IMR-90 (cell line): ENCODE results near the gene PSMD12. TPM values are rescaled to one million over a fixed set of nuclear protein-coding genes. Genes with fewer than 3 reads are reported as not detected.

Experiments used
- ATAC-seq: fragments of 200-7000 bp; cut with Tn5 transposase; 2 replicates; pipeline ENCODE4 v1.9.1; 2020; ENCODE audit warnings: low read depth, mild to moderate bottlenecking, moderate library complexity
- BruUV-seq: library from RNA; stranded (reverse); fragments of 400-500 nt; replicated peaks from 2 replicates; lab custom pipeline; 2021; lab: Mats Ljungman, UMichigan
- CTCF ChIA-PET: fragments of 300-600 bp; formaldehyde crosslinking; extraction: SDS; loops from one replicate; lab custom pipeline; 2021; ENCODE audit warnings: antibody characterized with exemption; lab: Yijun Ruan, JAX
- POLR2A ChIA-PET: fragments of 300-600 bp; sonication (Branson Sonifier 250); formaldehyde crosslinking; loops from one replicate; lab custom pipeline; 2022; ENCODE audit warnings: antibody characterized with exemption; ENCODE audit not compliant: unreplicated experiment; lab: Charles Lee
- DNase-seq: peaks from one replicate; pipeline ENCODE4 v3.0.0; 2013
- H2AFZ ChIP-seq: replicated peaks from 2 replicates; pipeline ENCODE3; 2013; ENCODE audit warnings: low read length, mild to moderate bottlenecking; ENCODE audit not compliant: poor library complexity
- H2AK5ac ChIP-seq: 2 replicates; pipeline ENCODE4 v1.6.1; 2013; ENCODE audit warnings: low read depth, low read length, inconsistent platforms
- H2AK9ac ChIP-seq: replicated peaks from 2 replicates; pipeline ENCODE3; 2013; ENCODE audit warnings: mild to moderate bottlenecking, low read depth, low read length, moderate library complexity; ENCODE audit not compliant: poor library complexity
- H2BK120ac ChIP-seq: 2 replicates; pipeline ENCODE4 v1.6.1; 2013; ENCODE audit warnings: low read depth, low read length, inconsistent platforms
- H2BK15ac ChIP-seq: 3 replicates; pipeline ENCODE4 v1.6.1; 2013; ENCODE audit warnings: low read depth, low read length, inconsistent platforms
- H2BK20ac ChIP-seq: 2 replicates; pipeline ENCODE4 v1.6.1; 2013; ENCODE audit warnings: low read depth, mild to moderate bottlenecking, inconsistent platforms, low read length, moderate library complexity
- H2BK5ac ChIP-seq: 2 replicates; pipeline ENCODE4 v1.6.1; 2013; ENCODE audit warnings: mild to moderate bottlenecking, low read depth, low read length, inconsistent platforms; ENCODE audit not compliant: poor library complexity, severe bottlenecking
- H3K14ac ChIP-seq: replicated peaks from 2 replicates; pipeline ENCODE4 v1.6.1; 2013; ENCODE audit warnings: low read depth, low read length, inconsistent platforms
- H3K18ac ChIP-seq: 2 replicates; pipeline ENCODE4 v1.6.1; 2013; ENCODE audit warnings: low read depth, low read length, control low read depth
- H3K23ac ChIP-seq: 2 replicates; pipeline ENCODE4 v1.6.1; 2013; ENCODE audit warnings: low read depth, low read length, inconsistent platforms
- H3K27ac ChIP-seq: 2 replicates; pipeline ENCODE4 v1.5.1; 2013; ENCODE audit warnings: mild to moderate bottlenecking, control low read depth, low read length; ENCODE audit not compliant: insufficient read depth
- H3K27me3 ChIP-seq: 2 replicates; pipeline ENCODE4 v1.6.1; 2013; ENCODE audit warnings: low read length; ENCODE audit not compliant: control insufficient read depth, insufficient read depth
- H3K36me3 ChIP-seq: 2 replicates; pipeline ENCODE4 v1.6.1; 2013; ENCODE audit warnings: low read length, mixed read lengths; ENCODE audit not compliant: control insufficient read depth, insufficient read depth
- H3K4ac ChIP-seq: 2 replicates; pipeline ENCODE4 v1.6.1; 2013; ENCODE audit warnings: low read depth, low read length, inconsistent platforms
- H3K4me1 ChIP-seq: 2 replicates; pipeline ENCODE4 v1.6.1; 2013; ENCODE audit warnings: low read length, mixed read lengths; ENCODE audit not compliant: control insufficient read depth, insufficient read depth
- H3K4me2 ChIP-seq: 2 replicates; pipeline ENCODE4 v1.6.1; 2013; ENCODE audit warnings: low read depth, mild to moderate bottlenecking, control low read depth, low read length, moderate library complexity
- H3K4me3 ChIP-seq: 2 replicates; pipeline ENCODE4 v1.5.1; 2013; ENCODE audit warnings: low read depth, mild to moderate bottlenecking, control low read depth, low read length, moderate library complexity; ENCODE audit not compliant: insufficient read depth
- H3K56ac ChIP-seq: 2 replicates; pipeline ENCODE4 v1.6.1; 2013; ENCODE audit warnings: low read length, inconsistent platforms; ENCODE audit not compliant: insufficient read depth; ENCODE audit errors: extremely low read depth
- H3K79me1 ChIP-seq, 2 experiments: 2 replicates each; pipeline ENCODE4 v1.6.1; 2013; ENCODE audit warnings: low read length in 2 of 2, inconsistent platforms in 1 of 2, low read depth in 1 of 2
- H3K9ac ChIP-seq: 2 replicates; pipeline ENCODE4 v1.6.1; 2013; ENCODE audit warnings: low read depth, low read length, control low read depth
- H3K9me1 ChIP-seq: 2 replicates; pipeline ENCODE4 v1.6.1; 2013; ENCODE audit warnings: low read length, inconsistent platforms; ENCODE audit not compliant: insufficient read depth
- H3K9me3 ChIP-seq: 2 replicates; pipeline ENCODE4 v1.6.1; 2013; ENCODE audit warnings: low read length; ENCODE audit not compliant: control insufficient read depth, insufficient read depth
- H4K20me1 ChIP-seq: 2 replicates; pipeline ENCODE4 v1.6.1; 2013; ENCODE audit warnings: low read length, inconsistent platforms; ENCODE audit not compliant: insufficient read depth
- H4K5ac ChIP-seq: 2 replicates; pipeline ENCODE4 v1.6.1; 2013; ENCODE audit warnings: mild to moderate bottlenecking, low read depth, low read length, control low read depth
- H4K8ac ChIP-seq, 2 experiments: 2 replicates each; pipeline ENCODE4 v1.6.1; 2013; ENCODE audit warnings: low read depth in 2 of 2, low read length in 2 of 2, control low read depth in 1 of 2, inconsistent platforms in 1 of 2
- H4K91ac ChIP-seq: 2 replicates; pipeline ENCODE4 v1.6.1; 2013; ENCODE audit warnings: low read depth, low read length, inconsistent platforms; ENCODE audit not compliant: insufficient read depth
- BHLHE40 ChIP-seq: fragments of 150-350 bp; IDR thresholded peaks from 2 replicates; pipeline ENCODE4 v1.6.1; 2016; ENCODE audit warnings: mild to moderate bottlenecking, low read depth, low read length
- CEBPB ChIP-seq: IDR thresholded peaks from 2 replicates; pipeline ENCODE4 v1.6.1; 2012; ENCODE audit warnings: low read depth, low read length, improper control_type of control experiment
- CHD1 ChIP-seq: IDR thresholded peaks from 2 replicates; pipeline ENCODE4 v1.6.1; 2012; ENCODE audit warnings: low read depth, low read length, improper control_type of control experiment
- ELK1 ChIP-seq: fragments of 150-350 bp; IDR thresholded peaks from 2 replicates; pipeline ENCODE4 v1.6.1; 2016; ENCODE audit warnings: low read depth, mild to moderate bottlenecking, low read length, moderate library complexity, borderline replicate concordance
- FOS ChIP-seq: fragments of 150-350 bp; IDR thresholded peaks from 2 replicates; pipeline ENCODE4 v1.6.1; 2016; ENCODE audit warnings: low read depth, low read length
- MAFK ChIP-seq: IDR thresholded peaks from 2 replicates; pipeline ENCODE4 v1.6.1; 2012; ENCODE audit warnings: low read depth, low read length, improper control_type of control experiment
- MAZ ChIP-seq: IDR thresholded peaks from 2 replicates; pipeline ENCODE4 v1.6.1; 2012; ENCODE audit warnings: low read depth, mild to moderate bottlenecking, low read length, improper control_type of control experiment, moderate library complexity, borderline replicate concordance
- MXI1 ChIP-seq: IDR thresholded peaks from 2 replicates; pipeline ENCODE4 v1.6.1; 2012; ENCODE audit warnings: low read depth, mild to moderate bottlenecking, low read length, moderate library complexity, borderline replicate concordance
- NFE2L2 ChIP-seq: fragments of 150-350 bp; IDR thresholded peaks from 2 replicates; pipeline ENCODE4 v1.6.1; 2016; ENCODE audit warnings: low read depth, mild to moderate bottlenecking, low read length
- POLR2A ChIP-seq: IDR thresholded peaks from 2 replicates; pipeline ENCODE4 v1.6.1; 2012; ENCODE audit warnings: mild to moderate bottlenecking, low read depth, low read length
- RAD21 ChIP-seq: IDR thresholded peaks from 2 replicates; pipeline ENCODE4 v1.6.1; 2012; ENCODE audit warnings: low read length, improper control_type of control experiment
- USF2 ChIP-seq: fragments of 150-350 bp; IDR thresholded peaks from 2 replicates; pipeline ENCODE4 v1.6.1; 2017; ENCODE audit warnings: mild to moderate bottlenecking, antibody characterized with exemption, low read length, low read depth
- WGBS, 2 experiments: methylation state at CpG; one replicate each; pipeline versions ENCODE4 v1.1.5 to v1.1.7; 2013; ENCODE audit warnings: missing lambda C conversion rate in 2 of 2; ENCODE audit not compliant: insufficient read length in 1 of 2; ENCODE audit errors: extremely low coverage in 2 of 2; 5-methylcytosine and 5-hydroxymethylcytosine counted together
- dilution Hi-C: fragments of 300-500 bp; cut with HindIII; formaldehyde crosslinking; loops from one replicate; pipeline ENCODE4 v1.14.3; 2018; ENCODE audit warnings: low sequenced_read_pairs; ENCODE audit not compliant: unreplicated experiment
- in situ Hi-C: fragments of 300-500 bp; cut with MboI; formaldehyde crosslinking; loops from 3 replicates; pipeline ENCODE4 v1.14.3; 2019; ENCODE audit warnings: low sequenced_read_pairs, inconsistent platforms, mixed read lengths
- intact Hi-C: fragments of 100-400 bp; cut with micrococcal nuclease; formaldehyde crosslinking; loops from 2 replicates; pipeline ENCODE4 v1.10.0; 2022
- polyA plus RNA-seq, 3 experiments: library from polyadenylated mRNA; depleted of rRNA; stranded (reverse); fragments of >200 nt; gene quantifications; 2 replicates each; pipeline ENCODE4 v1.2.3, GENCODE V29; 2012; ENCODE audit warnings: low replicate concordance in 1 of 3
- total RNA-seq: library from RNA; depleted of rRNA; stranded (reverse); fragments of >200 nt; gene quantifications from 2 replicates; pipeline ENCODE4 v1.2.3, GENCODE V29; 2012

PSMD12 gene
- total and polyA plus RNA-seq, 2 of the 4 experiments (the other 2 are of a cell fraction), result 17.9 to 39.7 TPM

GRCh38 chr17:67412032-67412431 is 45.7 kb upstream of the PSMD12 start:
- no peak for DNase-seq
- no peak overlapping the region for H2BK15ac ChIP-seq
- no CpG with 5 or more reads among the region's 4 CpGs for WGBS, 2 experiments

More at GRCh38 chr17:67412032-67412431, 45.7 kb upstream of the PSMD12 start:
- H2AK5ac ChIP-seq, result no peak overlapping the region
- H2AFZ ChIP-seq, result no peak overlapping the region
- no peak overlapping the region for H3K56ac ChIP-seq
- H3K4me3 ChIP-seq, result no peak overlapping the region
- H3K4me1 ChIP-seq, result peaks cover 2% of the 10 kb centered on the region; the same call in 1 of the 2 replicates
- dilution Hi-C loops (no loop called here), in situ Hi-C loops (no loop called here), intact Hi-C loops (no loop called here)
- H3K23ac ChIP-seq, result no peak overlapping the region
- H2BK20ac ChIP-seq, result no peak overlapping the region
- H3K27ac ChIP-seq, result no peak overlapping the region
- no peak overlapping the region for H4K91ac ChIP-seq
- TF ChIP-seq MXI1, result no peak
- TF ChIP-seq NFE2L2, result no peak
- no peak for TF ChIP-seq CEBPB
- no peak for TF ChIP-seq ELK1
- no peak for TF ChIP-seq MAZ
- TF ChIP-seq BHLHE40, result no peak
- no peak for TF ChIP-seq POLR2A
- no peak for TF ChIP-seq USF2
- no peak for TF ChIP-seq RAD21
- no peak for TF ChIP-seq MAFK
- TF ChIP-seq FOS, result no peak
- no peak for TF ChIP-seq CHD1
- no peak overlapping the region for H3K9ac ChIP-seq
- POLR2A ChIA-PET, result no interaction called here
- no peak overlapping the region for H2BK120ac ChIP-seq
- no peak overlapping the region for H3K14ac ChIP-seq
- peaks cover 3% of the 10 kb centered on the region; the same call in 1 of the 2 replicates for H3K9me1 ChIP-seq
- H4K20me1 ChIP-seq, result no peaks in the 10 kb centered on the region
- no peak overlapping the region for H4K8ac ChIP-seq
- no peak overlapping the region for H4K5ac ChIP-seq
- no peak overlapping the region for H2BK5ac ChIP-seq
- no peaks in the 10 kb centered on the region for H3K9me3 ChIP-seq
- no peaks in the 10 kb centered on the region for H3K36me3 ChIP-seq
- no peak overlapping the region for H3K18ac ChIP-seq
- no peaks in the 10 kb centered on the region for H3K27me3 ChIP-seq
- no peak overlapping the region for H3K4ac ChIP-seq
- H3K4me2 ChIP-seq, result no peak overlapping the region
- no TSS peak for BruUV-seq
- peaks cover 16 to 30% of the 10 kb centered on the region in 2 experiments for H3K79me1 ChIP-seq
- CTCF ChIA-PET, result no interaction called here
- no peak for ATAC-seq
- no peak overlapping the region for H2AK9ac ChIP-seq
